ENCODE results near the gene GALC. TPM values are rescaled to one million over a fixed set of nuclear protein-coding genes. Genes with fewer than 3 reads are reported as not detected.

The GALC gene
- total RNA-seq, 3 donors from 2014 or later = 21.2 to 29.8 (median 24.3) TPM

GRCh38 chr14:88034076-88034475, 41.1 kb upstream of the GALC start:
- Histone ChIP-seq H3K36me3 (ENCODE audit: low read depth) (no peaks in the 10 kb centered on the region), H3K4me1 (ENCODE audit: low read depth) (no peaks in the 10 kb centered on the region), H3K4me3 (no peak overlapping the region), H3K9me3 (no peaks in the 10 kb centered on the region)
- DNase-seq (no peak), ATAC-seq (no peak)
- intact Hi-C loops (cut with DNase I, micrococcal nuclease) = no loop called here
- TF ChIP-seq CTCF (IDR thresholded peaks at IDR 0.05) = no peak

GRCh38 chr14:88032373-88032772, 39.4 kb upstream of the GALC start:
- TF ChIP-seq CTCF (IDR thresholded peaks at IDR 0.05) = no peak
- no peak overlapping the region for H3K4me3 ChIP-seq
- H3K9me3 ChIP-seq = no peaks in the 10 kb centered on the region
- H3K36me3 ChIP-seq (ENCODE audit: low read depth) = no peaks in the 10 kb centered on the region
- no peaks in the 10 kb centered on the region for H3K4me1 ChIP-seq (ENCODE audit: low read depth)
- intact Hi-C loops (cut with DNase I, micrococcal nuclease) = no loop called here
- DNase-seq (no peak), ATAC-seq (no peak)

GRCh38 chr14:88030892-88031291, 37.9 kb upstream of the GALC start:
- H3K9me3 ChIP-seq = no peaks in the 10 kb centered on the region
- no peak for TF ChIP-seq CTCF (IDR thresholded peaks at IDR 0.05)
- DNase-seq (no peak), ATAC-seq (no peak)
- H3K36me3 ChIP-seq (ENCODE audit: low read depth) = no peaks in the 10 kb centered on the region
- no peak overlapping the region for H3K4me3 ChIP-seq
- no peaks in the 10 kb centered on the region for H3K4me1 ChIP-seq (ENCODE audit: low read depth)
- intact Hi-C loops (cut with DNase I, micrococcal nuclease) = no loop called here

- H3K4me3 ChIP-seq = no peak overlapping the region
- ATAC-seq (peak; percentile 25), DNase-seq (no peak)
- intact Hi-C loops (cut with DNase I, micrococcal nuclease) = no loop called here
- H3K4me1 ChIP-seq (ENCODE audit: low read depth) = no peaks in the 10 kb centered on the region
- no peaks in the 10 kb centered on the region for H3K9me3 ChIP-seq
- no peak for TF ChIP-seq CTCF (IDR thresholded peaks at IDR 0.05)
- H3K36me3 ChIP-seq (ENCODE audit: low read depth) = no peaks in the 10 kb centered on the region
Measured at GRCh38 chr14:88030079-88030478, 37.1 kb upstream of the GALC start.

- ATAC-seq (no peak), DNase-seq (no peak)
- H3K36me3 ChIP-seq (ENCODE audit: low read depth) = no peaks in the 10 kb centered on the region
- H3K9me3 ChIP-seq = no peaks in the 10 kb centered on the region
- peaks cover 2% of the 10 kb centered on the region for H3K4me1 ChIP-seq (ENCODE audit: low read depth)
- intact Hi-C loops (cut with DNase I, micrococcal nuclease) = no loop called here
- H3K4me3 ChIP-seq = no peak overlapping the region
- no peak for TF ChIP-seq CTCF (IDR thresholded peaks at IDR 0.05)
Measured at GRCh38 chr14:88029500-88029899, 36.5 kb upstream of the GALC start.

- TF ChIP-seq CTCF (IDR thresholded peaks at IDR 0.05) = no peak
- peaks cover 13% of the 10 kb centered on the region for H3K4me1 ChIP-seq (ENCODE audit: low read depth)
- no peaks in the 10 kb centered on the region for H3K36me3 ChIP-seq (ENCODE audit: low read depth)
- intact Hi-C loops (cut with DNase I, micrococcal nuclease) = no loop called here
- no peaks in the 10 kb centered on the region for H3K9me3 ChIP-seq
- ATAC-seq = no peak
- DNase-seq = no peak
- H3K4me3 ChIP-seq = no peak overlapping the region
Measured at GRCh38 chr14:88026890-88027289, 33.9 kb upstream of the GALC start.
